NCI-H2196 treated with DMSO at 0.1 percent for 48 hours (cell line): Measurements from ENCODE around the gene MCAT.
"Not testable (repeated sequence)": the region's sequence is repeated elsewhere in the genome, so short reads cannot be mapped to it uniquely, and the experiment has no call there.

Source experiments
- DNase-seq: peaks from one replicate; lab custom pipeline; 2025; ENCODE audit not compliant: unreplicated experiment; lab: John Stamatoyannopoulos, UW

Gene MCAT

GRCh38 chr22:43127166-43127908 is 15.9 kb downstream of the MCAT start:
- no peak for DNase-seq

DNA sequence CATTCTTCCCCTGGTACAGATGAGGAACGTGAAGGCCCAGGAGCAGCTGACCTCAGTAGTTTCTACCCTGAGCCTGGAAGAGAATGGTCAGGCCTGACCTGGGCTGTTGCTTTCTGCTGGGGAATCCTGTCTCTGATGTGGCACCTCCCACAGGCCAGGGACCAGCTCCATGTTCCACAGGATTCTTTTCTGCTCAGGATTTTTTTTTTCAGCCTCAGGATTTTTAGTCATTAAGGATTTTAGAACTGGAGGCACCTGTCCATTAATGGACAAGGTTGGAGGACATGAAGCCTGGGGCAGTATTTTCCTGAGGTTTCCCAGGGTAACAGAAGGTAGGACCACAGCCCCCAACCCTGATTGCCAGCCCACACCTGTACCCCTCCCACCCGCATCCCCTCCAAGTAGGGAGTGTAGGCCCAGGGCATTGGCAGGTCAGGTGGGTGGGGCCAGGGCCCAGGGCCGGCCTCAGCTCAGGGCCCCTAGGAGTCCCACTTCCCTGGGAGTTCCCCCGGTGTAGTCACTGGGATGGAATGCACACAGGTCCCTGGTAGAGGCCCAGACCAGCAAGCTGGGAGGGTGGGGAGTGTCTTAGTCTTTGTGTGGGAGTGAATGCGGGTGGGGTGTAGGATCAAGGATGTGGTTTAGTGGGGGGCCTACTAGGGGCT is 16.6 kb downstream of the MCAT start:
- DNase-seq, result no peak

GRCh38 chr22:43118953-43119458 is 24.2 kb downstream of the MCAT start:
- DNase-seq, result no peak

GRCh38 chr22:43118024-43118849 is 25.0 kb downstream of the MCAT start:
- no peak for DNase-seq

DNA sequence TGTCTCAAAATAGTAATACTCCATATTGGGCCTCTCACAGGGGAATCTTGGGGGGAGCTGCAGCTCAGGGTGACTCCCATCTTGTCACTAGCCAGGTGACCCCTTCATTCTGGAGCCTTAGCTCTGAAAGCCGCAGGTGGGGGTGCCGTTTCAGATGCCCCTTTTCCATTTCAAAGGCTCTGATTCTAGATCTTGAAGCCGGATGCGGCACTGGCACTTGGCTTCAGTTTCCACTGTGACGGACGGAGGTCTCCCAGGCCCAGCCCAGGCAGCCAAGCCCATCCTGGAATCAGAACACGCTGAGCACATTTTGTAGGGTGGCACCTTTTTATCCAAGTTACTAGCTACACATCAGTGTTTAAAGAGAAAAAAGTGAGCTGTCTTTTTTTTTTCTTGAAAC is 26.3 kb downstream of the MCAT start:
- DNase-seq, result no peak

GRCh38 chr22:43114958-43115357 is 28.2 kb downstream of the MCAT start:
- peak; percentile 55 for DNase-seq

DNA sequence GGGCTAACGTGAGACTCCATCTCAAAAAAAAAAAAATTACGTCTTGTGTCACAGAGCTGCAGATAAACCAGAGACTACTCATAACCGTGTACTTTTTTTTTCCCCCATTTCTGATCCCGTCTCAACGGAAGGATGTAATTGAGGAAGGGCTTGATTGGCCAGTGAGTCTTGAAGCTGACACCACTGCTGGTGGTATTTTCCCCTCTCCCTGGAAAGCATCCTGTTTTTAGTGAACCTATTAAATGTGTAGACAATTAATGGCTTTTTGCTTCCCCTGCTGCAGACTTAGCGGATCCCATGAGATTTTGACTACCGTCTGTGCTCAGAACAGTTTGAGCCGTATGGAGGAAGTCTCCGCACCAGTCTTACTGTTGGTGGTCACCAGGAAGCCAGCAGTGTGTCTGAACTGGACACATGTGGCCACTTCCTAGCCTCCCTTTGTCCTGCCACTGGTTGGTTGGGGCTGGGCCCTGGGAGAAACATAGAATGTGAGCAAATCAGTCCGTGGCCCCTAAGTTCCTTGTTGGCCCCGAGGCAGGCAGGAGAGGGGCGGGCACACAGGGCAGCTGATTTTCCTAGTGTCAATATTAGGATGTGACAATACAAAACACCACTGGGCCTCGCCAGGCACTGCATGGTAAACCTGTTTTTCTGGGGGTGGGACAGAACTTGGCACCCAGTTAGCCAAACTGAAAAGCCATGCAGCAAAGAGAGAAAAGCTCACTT is 29.5 kb downstream of the MCAT start:
- DNase-seq, result no peak

DNA sequence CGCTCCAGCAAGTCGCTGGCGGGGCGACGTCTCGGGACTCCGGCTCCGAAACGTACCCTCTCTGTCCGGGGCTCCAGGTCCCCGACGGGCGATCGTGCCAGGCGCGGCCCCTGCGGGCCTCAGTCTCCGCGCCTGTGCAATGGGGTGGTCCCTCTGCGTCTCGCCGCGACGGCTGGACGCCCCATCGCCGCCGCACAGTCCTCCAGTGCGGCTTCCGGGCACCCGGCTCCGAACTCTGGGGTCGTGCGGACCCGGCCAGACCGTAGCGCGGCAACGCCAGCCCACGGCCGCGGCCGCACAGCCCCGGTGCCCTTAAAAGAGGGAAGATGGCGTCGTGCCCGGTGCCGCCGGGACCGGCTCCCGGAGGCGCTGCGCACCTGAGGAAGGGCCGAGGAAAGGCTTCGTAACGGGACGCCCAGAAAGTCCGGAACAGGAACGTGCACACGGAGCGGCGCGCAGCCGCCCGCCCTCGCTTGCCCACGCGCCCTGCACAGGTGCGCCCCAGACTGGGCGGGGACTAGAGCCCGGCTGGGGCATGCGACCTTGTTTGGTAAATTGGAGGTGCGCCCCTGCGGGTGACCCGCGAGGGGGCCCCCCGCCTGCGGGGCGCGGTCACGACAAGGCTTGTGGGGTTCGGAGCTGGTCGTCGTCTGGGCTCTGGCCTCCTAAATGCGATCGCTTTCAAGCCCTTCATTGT is 32.1 kb downstream of the MCAT start:
- no peak for DNase-seq

DNA sequence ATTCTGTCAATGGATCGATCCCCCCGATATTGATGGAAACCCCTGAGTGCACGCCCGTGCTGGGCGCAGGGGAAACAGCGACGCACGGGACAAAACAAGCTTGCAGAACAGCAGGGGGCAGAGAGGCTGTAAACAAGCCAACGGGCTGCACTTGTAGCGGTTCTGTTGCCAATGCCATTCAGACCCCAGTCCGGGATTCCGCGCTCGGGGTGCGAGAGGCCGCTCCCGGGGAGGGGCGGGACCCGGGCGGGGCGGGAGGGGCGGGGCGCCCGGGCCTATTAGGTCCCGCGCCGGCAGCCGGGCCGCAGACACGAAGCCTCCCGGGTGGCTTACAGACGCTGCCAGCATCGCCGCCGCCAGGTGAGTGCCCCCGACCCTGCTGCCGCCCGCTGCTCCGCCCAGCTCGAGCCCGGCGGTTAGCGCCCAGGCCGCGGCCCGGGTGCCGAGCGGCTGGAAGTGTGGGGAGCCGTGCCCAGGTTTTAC is 32.7 kb downstream of the MCAT start, which contains the start of gene BIK:
Gene BIK (plus strand): TSS at position 307 of the 483 bp plus-strand sequence. CDS start 13,273 bp downstream, outside the sequence.
- no peak for DNase-seq

DNA sequence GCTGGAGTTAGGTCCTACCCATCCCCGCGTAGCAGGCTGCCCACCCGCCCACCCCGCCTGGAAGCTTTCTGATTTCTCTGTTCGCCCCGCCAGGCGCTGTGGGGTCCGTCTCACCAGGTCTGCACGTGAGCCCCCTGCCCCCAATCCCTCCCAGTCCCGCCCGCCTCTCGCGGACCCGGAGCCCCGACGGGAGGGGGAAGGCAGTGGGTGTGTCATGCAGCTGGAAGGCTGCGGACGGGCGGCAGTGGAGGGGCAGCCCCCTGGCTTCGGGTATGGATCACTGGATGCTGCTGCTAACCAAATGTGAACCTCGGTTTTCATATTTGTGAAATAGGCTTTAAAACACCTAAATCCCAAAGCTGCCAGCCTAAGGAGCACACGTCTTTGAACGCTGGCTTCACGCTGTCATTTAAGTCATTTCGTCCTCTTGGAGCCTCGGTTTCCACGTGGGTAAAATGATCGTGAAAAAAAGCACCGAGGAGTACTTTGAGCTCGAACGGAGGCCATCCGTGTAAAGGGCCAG is 33.2 kb downstream of the MCAT start:
- DNase-seq, result peak; percentile 35

DNA sequence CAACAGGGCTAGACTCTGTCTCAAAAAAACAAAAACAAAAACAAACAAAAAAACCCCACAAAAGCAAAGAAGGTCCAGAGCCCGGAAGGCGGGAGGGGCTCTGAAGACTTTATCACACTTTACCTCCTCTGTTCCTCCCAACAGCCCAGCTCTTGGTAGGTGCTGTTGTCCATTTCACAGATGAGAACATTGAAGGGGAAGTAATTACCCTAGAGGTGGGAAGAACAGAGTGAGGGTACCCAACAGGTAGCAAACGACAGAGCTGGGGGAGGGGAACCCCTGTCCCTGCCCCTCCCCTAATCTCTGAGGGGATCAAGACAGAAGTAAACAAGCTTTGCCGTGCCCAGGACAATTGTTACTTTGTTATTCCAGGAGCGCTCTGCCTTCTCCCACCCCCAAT is 33.7 kb downstream of the MCAT start:
- DNase-seq, result no peak

DNA sequence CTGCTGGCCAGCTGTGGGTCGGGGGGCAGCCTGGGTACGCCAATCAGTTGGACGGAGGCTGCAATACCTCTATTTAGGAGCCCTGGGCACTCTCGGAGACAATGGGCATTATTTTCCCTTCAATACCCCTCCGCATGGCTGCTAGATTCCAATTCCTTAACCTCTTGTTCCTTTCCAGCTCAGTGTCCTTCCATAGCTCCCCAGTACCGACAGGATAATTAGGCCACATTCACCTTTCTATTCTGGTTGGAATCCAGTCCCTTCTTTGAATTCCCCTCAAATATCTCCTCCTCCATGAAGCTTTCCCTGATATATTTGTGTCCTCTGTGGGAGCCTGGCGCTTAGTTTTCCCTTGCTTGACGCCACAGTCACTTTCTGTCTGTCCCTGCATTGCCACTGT is 36.9 kb downstream of the MCAT start:
- no peak for DNase-seq

GRCh38 chr22:43104950-43105349 is 38.2 kb downstream of the MCAT start:
- not testable (repeated sequence) for DNase-seq

DNA sequence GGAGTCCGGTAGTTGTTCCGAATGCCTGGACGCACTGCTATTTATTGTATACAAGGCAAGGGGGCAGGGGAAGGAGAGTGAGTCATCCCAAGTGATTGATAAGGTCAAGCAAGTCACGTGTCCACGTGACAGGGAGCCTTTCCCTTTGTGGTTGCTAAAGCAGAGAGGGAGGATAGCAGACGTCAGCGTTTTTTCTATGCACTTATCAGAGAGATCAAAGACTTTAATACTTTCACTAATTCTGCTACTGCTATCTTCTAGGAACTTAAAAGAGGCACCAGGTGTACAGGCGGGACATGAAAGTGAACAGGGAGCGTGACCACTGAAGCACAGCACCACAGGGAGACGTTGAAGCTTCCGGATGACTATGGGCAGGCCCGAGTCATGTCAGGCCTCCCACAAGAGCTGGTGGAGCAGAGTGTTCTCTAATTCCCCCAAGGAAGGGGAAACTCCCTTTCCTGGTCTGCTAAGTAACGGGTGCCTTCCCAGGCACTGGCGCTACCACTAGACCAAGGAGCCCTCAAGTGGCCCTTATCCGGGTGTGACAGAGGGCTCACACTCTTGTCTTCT is 39.1 kb downstream of the MCAT start:
- DNase-seq, result not testable (repeated sequence)

DNA sequence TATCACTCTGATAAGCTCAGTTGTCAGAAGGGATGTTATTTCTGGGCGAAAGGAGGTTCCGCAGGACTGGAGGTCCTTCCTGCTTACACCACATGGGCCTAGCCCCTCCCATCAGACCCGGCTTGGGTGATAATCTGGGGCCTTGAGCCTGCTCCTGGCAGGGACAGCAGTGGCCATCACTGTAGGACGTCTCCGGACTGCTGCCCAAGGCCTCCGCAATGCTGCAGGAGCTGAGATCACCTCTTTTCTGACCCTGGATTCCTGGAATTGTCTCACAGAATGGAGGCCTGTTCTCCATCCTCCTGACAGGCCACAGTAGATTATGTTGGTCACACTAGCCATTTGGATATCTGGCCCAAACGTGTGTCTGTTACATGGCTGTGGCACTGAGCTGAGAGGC is 41.9 kb downstream of the MCAT start:
- DNase-seq, result no peak

GRCh38 chr22:43100225-43100624 is 43.0 kb downstream of the MCAT start:
- no peak for DNase-seq

GRCh38 chr22:43099095-43099494 is 44.1 kb downstream of the MCAT start:
- no peak for DNase-seq

DNA sequence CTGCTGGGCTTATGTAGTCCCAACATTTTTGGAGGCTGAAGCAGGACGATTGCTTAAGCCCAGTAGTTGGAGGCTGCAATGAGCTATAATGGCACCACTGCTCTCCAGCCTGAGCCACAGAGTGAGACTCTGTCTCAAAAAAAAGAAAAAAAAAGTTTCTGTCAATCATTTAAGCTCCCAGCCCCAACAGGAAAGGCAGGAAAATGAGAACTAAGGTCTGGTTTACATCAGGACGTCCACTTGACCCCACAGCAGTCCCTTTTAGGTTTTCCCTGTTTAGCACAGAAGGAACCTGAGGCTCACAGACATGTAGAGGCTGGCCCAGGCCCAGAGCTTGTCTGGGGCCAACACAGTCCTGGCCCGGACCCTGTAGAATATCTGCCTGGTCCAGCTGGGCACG is 44.8 kb downstream of the MCAT start:
- DNase-seq, result no peak

DNA sequence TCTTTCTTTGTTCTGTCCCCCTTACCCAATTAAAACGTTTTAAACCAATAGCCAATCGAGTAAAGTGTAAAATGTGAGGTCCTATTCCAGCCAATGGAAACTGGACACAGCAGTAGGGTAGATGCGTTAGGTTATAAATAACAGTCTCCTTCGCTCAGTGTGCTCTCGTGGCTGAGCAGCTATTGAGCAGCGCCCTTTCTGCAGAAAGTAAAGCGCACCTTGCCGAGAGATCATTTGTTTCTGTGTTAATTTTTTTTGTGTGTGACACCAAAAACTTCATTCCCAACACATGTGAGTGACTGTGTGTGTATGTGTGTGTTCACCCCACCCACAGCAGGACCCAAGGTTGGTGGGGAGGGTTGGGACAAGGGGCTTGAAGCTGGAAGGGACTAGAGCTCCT is 46.8 kb downstream of the MCAT start:
- no peak for DNase-seq

GRCh38 chr22:43094551-43094950 is 48.6 kb downstream of the MCAT start:
- DNase-seq, result no peak
